SJCRH30 (cell line): ENCODE results near the gene ARID3B. TPM values are rescaled to one million over a fixed set of nuclear protein-coding genes. Genes with fewer than 3 reads are reported as not detected.
"Not testable (repeated sequence)": the region's sequence is repeated elsewhere in the genome, so short reads cannot be mapped to it uniquely, and the experiment has no call there.

ENCODE experiments used
- DNase-seq, 2 experiments: peaks; one replicate each; pipeline ENCODE4 v3.0.0-alpha.2; 2015 to 2020
- H3K27ac ChIP-seq: fragments of 250-450 bp; sonication (Bioruptor Pico); 2 replicates; pipeline ENCODE4 v1.5.1; 2020; ENCODE audit warnings: mild to moderate bottlenecking, moderate library complexity
- H3K27me3 ChIP-seq: fragments of 250-450 bp; sonication (Bioruptor Pico); 2 replicates; pipeline ENCODE4 v1.5.1; 2020; ENCODE audit warnings: mild to moderate bottlenecking, moderate library complexity
- H3K36me3 ChIP-seq: fragments of 250-450 bp; sonication (Bioruptor Pico); 2 replicates; pipeline ENCODE4 v1.5.1; 2020; ENCODE audit warnings: mild to moderate bottlenecking, moderate library complexity
- H3K4me1 ChIP-seq: fragments of 250-450 bp; sonication (Bioruptor Pico); 2 replicates; pipeline ENCODE4 v1.5.1; 2020; ENCODE audit warnings: mild to moderate bottlenecking, moderate library complexity
- H3K4me3 ChIP-seq: fragments of 250-450 bp; sonication (Bioruptor Pico); 2 replicates; pipeline ENCODE4 v1.5.1; 2020; ENCODE audit warnings: mild to moderate bottlenecking, moderate library complexity
- H3K9me3 ChIP-seq: fragments of 250-450 bp; sonication (Bioruptor Pico); replicated peaks from 2 replicates; pipeline ENCODE4 v1.5.1; 2020; ENCODE audit warnings: mild to moderate bottlenecking, moderate library complexity
- total RNA-seq: library from RNA; depleted of rRNA; stranded (reverse); fragments of >200 nt; shearing (Covaris generic); gene quantifications from 2 replicates; pipeline ENCODE4 v1.2.3, GENCODE V29; 2014

Gene ARID3B
- total RNA-seq, 1 experiment from 2014 or later = 16.0 TPM

- Histone ChIP-seq H3K4me3 (no peak overlapping the region), H3K9me3 (no peaks in the 10 kb centered on the region), H3K27ac (peak overlapping the region; percentile 10; the same call in 1 of the 2 replicates), H3K27me3 (no peaks in the 10 kb centered on the region), H3K4me1 (peaks cover 15% of the 10 kb centered on the region), H3K36me3 (peaks cover 11% of the 10 kb centered on the region; the same call in 1 of the 2 replicates)
- peak in 1 of 2 experiments; percentile 18 for DNase-seq
Observed at GRCh38 chr15:74571191-74571590, 30.2 kb downstream of the ARID3B start.

DNA sequence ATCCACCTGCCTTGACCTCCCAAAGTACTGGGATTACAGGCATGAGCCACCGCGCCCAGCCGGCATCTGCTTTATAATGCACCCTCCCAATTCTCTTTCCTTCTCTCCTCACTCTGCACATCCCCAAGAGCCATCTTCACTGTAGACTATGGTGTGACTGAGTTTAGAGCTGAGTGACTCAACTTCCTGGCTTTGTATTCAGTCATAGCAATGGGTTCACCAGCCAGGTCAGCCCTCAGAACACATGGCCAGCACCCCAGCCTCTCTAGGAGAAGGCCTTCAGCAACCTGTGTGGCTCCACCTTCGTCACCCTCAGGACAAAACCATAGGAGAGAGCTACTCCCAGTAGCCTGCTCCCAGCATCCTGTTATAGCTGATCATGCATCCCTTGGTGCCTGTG, 33.0 kb downstream of the ARID3B start:
- H3K36me3 ChIP-seq = peaks cover 11% of the 10 kb centered on the region; the same call in 1 of the 2 replicates
- DNase-seq = no peak
- H3K4me1 ChIP-seq = peaks cover 15% of the 10 kb centered on the region

GRCh38 chr15:74578496-74578994, 37.5 kb downstream of the ARID3B start:
- no peaks in the 10 kb centered on the region for H3K9me3 ChIP-seq
- no peak for DNase-seq
- H3K36me3 ChIP-seq = peaks cover 3% of the 10 kb centered on the region; the same call in 1 of the 2 replicates
- H3K27me3 ChIP-seq = no peaks in the 10 kb centered on the region
- no peak overlapping the region for H3K4me3 ChIP-seq
- H3K4me1 ChIP-seq = no peaks in the 10 kb centered on the region
- no peak overlapping the region for H3K27ac ChIP-seq

More for the DNA sequence above, 33.0 kb downstream of the ARID3B start:
- Histone ChIP-seq H3K27ac (no peak overlapping the region), H3K27me3 (no peaks in the 10 kb centered on the region), H3K4me3 (no peak overlapping the region), H3K9me3 (no peaks in the 10 kb centered on the region)

- H3K27ac ChIP-seq = no peak overlapping the region
- no peak overlapping the region for H3K4me3 ChIP-seq
- no peaks in the 10 kb centered on the region for H3K4me1 ChIP-seq
- peaks cover 3% of the 10 kb centered on the region; the same call in 1 of the 2 replicates for H3K36me3 ChIP-seq
- no peak for DNase-seq
- no peaks in the 10 kb centered on the region for H3K9me3 ChIP-seq
- no peaks in the 10 kb centered on the region for H3K27me3 ChIP-seq
Observed at GRCh38 chr15:74579001-74579400, 38.0 kb downstream of the ARID3B start.

DNA sequence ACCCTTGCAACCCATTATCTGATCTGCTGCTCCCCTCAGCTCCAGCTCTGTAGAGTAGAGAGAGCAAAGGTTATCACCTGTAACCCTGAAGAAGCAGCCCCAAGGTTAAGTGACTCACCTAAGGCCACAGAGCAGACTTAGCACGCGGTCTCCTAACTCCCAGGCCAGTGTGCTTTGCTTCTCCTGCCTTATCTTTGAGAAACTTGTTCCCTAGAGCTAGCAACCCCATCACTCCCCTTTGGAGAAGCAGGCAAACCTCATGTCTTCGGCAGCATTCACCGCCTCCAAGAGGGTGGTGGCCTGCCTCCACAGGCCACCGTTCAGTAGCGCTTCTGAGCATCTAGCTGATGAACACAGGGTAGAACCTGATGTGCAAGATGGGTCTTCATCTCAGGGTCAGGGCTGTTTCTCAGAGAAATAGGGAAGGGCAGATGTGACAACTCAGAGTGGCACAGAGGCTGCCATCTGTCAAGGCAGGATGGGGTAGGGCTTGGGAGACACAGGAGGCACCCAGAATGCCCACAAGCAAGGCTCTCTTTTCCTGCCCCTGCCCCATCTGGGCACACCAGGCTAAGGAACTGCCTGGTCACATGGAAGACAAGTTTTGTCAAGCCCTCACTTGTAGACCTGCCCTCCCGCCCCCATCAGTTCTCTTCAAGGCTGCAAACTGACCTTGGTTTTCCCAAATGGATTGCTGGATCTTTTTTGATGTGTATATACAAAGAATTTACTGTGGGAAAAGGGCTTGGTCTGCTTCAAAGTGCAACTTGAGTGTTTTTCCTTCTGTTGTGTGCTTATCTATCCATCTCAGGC, 39.7 kb downstream of the ARID3B start:
- Histone ChIP-seq H3K36me3 (no peaks in the 10 kb centered on the region; the same call in 1 of the 2 replicates), H3K4me1 (peaks cover 4% of the 10 kb centered on the region; the same call in 1 of the 2 replicates), H3K4me3 (no peak overlapping the region), H3K9me3 (no peaks in the 10 kb centered on the region), H3K27me3 (no peaks in the 10 kb centered on the region), H3K27ac (no peak overlapping the region)
- no peak for DNase-seq

GRCh38 chr15:74584204-74584603, 43.2 kb downstream of the ARID3B start:
- no peaks in the 10 kb centered on the region for H3K9me3 ChIP-seq
- peaks cover 4% of the 10 kb centered on the region; the same call in 1 of the 2 replicates for H3K4me1 ChIP-seq
- no peak overlapping the region for H3K27ac ChIP-seq
- H3K36me3 ChIP-seq = no peaks in the 10 kb centered on the region; the same call in 1 of the 2 replicates
- no peak overlapping the region for H3K4me3 ChIP-seq
- H3K27me3 ChIP-seq = no peaks in the 10 kb centered on the region
- DNase-seq = no peak

- no peaks in the 10 kb centered on the region for H3K9me3 ChIP-seq
- no peaks in the 10 kb centered on the region for H3K27me3 ChIP-seq
- DNase-seq = peak; percentile 40 to 64
- no peak overlapping the region for H3K27ac ChIP-seq
- H3K36me3 ChIP-seq = no peaks in the 10 kb centered on the region; the same call in 1 of the 2 replicates
- H3K4me3 ChIP-seq = no peak overlapping the region
- peaks cover 4% of the 10 kb centered on the region; the same call in 1 of the 2 replicates for H3K4me1 ChIP-seq
Observed at GRCh38 chr15:74584779-74585178, 43.8 kb downstream of the ARID3B start.

DNA sequence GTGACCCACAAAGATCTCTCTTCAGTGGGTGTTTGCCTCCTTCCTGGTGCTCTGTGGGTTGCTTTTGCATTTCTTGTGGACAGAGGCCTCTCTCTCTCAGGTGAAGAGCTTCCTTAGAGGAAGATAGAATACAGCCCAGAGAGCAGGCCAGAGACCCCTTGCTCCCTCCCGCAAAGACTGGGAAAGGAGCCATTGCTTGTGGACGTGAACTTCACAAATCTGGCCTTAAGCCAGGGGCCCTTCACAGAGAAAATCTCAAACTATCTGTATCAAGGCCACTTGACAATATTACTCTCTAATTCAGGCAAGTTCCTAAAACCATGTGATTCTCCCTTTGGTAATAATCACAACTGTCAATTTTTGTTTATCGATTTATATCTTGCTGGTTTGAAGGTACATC, 44.2 kb downstream of the ARID3B start:
- Histone ChIP-seq H3K36me3 (no peaks in the 10 kb centered on the region; the same call in 1 of the 2 replicates), H3K27me3 (no peaks in the 10 kb centered on the region), H3K4me3 (no peak overlapping the region), H3K4me1 (peaks cover 4% of the 10 kb centered on the region; the same call in 1 of the 2 replicates), H3K9me3 (no peaks in the 10 kb centered on the region), H3K27ac (no peak overlapping the region)
- DNase-seq = no peak

DNA sequence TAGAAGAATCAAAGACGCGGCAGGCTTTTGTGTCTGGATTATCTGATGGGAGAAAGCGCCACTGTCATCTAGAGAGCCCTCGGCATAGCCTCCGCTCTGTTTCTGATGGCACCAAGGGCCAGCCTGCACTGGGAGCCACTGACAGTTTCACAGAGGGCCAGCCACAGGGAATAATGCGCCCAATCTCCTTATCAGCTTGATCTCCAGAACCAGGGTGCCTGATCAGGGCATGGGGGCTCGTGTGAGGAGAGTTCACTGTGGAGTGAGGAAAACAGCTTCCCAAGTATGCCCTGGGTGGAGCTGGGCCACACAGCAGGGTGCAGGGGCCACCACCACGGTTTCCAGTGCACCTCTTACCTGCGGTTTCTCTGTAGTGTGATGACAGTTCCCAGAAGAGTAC, 44.8 kb downstream of the ARID3B start:
- Histone ChIP-seq H3K9me3 (no peaks in the 10 kb centered on the region), H3K36me3 (peaks cover 5% of the 10 kb centered on the region; the same call in 1 of the 2 replicates), H3K27me3 (no peaks in the 10 kb centered on the region), H3K4me3 (no peak overlapping the region), H3K4me1 (peaks cover 4% of the 10 kb centered on the region; the same call in 1 of the 2 replicates), H3K27ac (no peak overlapping the region)
- DNase-seq = no peak

- Histone ChIP-seq H3K9me3 (no peaks in the 10 kb centered on the region), H3K27me3 (no peaks in the 10 kb centered on the region), H3K4me1 (peaks cover 3% of the 10 kb centered on the region; the same call in 1 of the 2 replicates), H3K4me3 (no peak overlapping the region), H3K27ac (no peak overlapping the region), H3K36me3 (peaks cover 5% of the 10 kb centered on the region)
- DNase-seq = no peak
Observed at GRCh38 chr15:74589826-74590225, 48.8 kb downstream of the ARID3B start.

DNA sequence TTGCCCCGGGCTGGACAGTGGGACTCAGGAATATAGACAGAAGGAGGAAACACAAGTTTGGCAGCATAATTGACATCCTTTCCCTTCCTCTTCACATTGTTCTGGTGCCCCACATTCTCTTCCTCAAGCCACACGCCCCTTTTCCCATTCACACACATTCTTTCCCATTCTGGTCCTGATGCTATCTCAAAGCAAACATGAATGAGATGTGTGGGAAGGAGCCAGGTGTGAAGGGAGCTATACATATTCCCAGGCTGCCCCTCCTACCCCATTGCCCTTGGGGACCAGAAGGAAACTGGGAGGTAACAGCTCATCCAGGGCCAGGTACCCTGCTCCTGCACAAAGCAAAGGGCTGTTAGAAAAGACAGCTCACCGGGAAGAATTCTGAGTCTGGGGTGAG, 51.2 kb downstream of the ARID3B start:
- H3K27me3 ChIP-seq = no peaks in the 10 kb centered on the region
- peaks cover 5% of the 10 kb centered on the region for H3K36me3 ChIP-seq
- no peak overlapping the region for H3K4me3 ChIP-seq
- H3K27ac ChIP-seq = no peak overlapping the region
- no peaks in the 10 kb centered on the region for H3K4me1 ChIP-seq
- no peaks in the 10 kb centered on the region for H3K9me3 ChIP-seq
- DNase-seq = no peak

- H3K4me1 ChIP-seq = no peaks in the 10 kb centered on the region
- no peaks in the 10 kb centered on the region for H3K9me3 ChIP-seq
- H3K27me3 ChIP-seq = no peaks in the 10 kb centered on the region
- DNase-seq = no peak
- no peak overlapping the region for H3K4me3 ChIP-seq
- peaks cover 5% of the 10 kb centered on the region for H3K36me3 ChIP-seq
- no peak overlapping the region for H3K27ac ChIP-seq
Observed at GRCh38 chr15:74593122-74593521, 52.1 kb downstream of the ARID3B start.

DNA sequence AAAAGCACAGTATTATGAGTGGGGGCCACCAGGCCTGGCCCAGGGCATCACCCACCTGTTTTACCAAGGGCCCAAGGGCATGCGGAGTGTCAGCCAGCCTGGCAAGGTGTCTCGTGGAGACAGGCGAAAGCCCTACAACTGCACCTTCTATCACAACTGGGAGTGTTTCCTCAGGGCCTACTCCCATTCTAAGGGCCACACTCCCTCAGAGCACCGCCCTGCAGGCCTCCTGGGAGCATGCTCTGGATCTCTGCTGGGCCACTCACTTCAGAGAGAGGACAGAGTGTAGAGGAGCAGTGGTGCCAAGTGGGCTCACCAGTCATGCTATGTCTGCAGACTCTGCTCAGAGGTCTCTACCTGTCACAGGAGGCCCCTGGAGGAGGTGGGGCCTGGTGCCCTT, 53.4 kb downstream of the ARID3B start:
- no peak overlapping the region for H3K4me3 ChIP-seq
- no peaks in the 10 kb centered on the region for H3K4me1 ChIP-seq
- peaks cover 5% of the 10 kb centered on the region for H3K36me3 ChIP-seq
- H3K9me3 ChIP-seq = no peaks in the 10 kb centered on the region
- no peak overlapping the region for H3K27ac ChIP-seq
- no peak for DNase-seq
- H3K27me3 ChIP-seq = no peaks in the 10 kb centered on the region

DNA sequence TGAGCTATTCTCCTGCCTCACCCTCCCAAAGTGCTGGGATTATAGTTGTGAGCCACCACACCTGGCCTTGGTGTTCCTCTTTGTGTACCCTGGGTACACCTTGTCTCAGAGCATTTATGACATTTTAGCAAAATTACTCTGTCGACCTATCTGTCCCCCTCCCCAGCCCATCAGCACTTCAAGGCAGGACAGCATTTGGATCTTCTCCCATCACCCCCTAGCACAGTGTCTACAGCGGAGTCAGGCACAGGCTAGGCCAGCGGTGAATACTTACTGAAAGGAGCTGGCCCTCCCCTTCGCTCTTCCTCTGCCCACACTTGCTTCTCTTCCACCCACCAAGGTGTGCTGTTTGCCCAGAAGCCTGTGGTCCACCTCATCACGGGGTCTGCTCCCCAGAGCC, 54.3 kb downstream of the ARID3B start:
- Histone ChIP-seq H3K4me1 (no peaks in the 10 kb centered on the region), H3K9me3 (no peaks in the 10 kb centered on the region), H3K4me3 (no peak overlapping the region), H3K27me3 (no peaks in the 10 kb centered on the region), H3K36me3 (peaks cover 5% of the 10 kb centered on the region), H3K27ac (no peak overlapping the region)
- no peak for DNase-seq

DNA sequence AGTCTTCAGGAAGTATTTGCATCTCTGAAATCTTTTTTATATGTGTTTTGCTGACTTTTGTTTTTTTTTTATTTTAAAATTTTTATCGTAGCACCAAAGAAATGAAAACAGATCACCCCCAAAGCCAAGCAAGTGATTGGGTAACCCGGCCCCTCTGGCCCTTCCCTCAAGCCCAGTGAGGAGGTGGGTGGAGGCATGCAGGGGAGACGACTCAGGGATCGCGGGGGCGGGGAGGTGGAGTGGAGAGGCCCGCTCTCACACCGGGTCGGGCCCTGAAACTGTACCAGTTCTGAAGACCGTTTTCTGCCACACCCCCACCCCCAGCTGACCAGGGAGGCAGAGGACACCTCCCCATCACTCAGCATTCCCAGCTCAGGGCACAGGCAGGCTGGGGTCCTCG, 55.7 kb downstream of the ARID3B start:
- H3K4me1 ChIP-seq, H3K9me3 ChIP-seq, H3K4me3 ChIP-seq, H3K27me3 ChIP-seq, H3K36me3 ChIP-seq, DNase-seq, H3K27ac ChIP-seq: not testable (repeated sequence)
